Trophoblast cell (in vitro differentiated cells and primary cell): ENCODE data around the gene MYRF.

Experiments
- DNase-seq, 2 donors: peaks; one replicate each; pipeline ENCODE4 v3.0.0-alpha.2; 2016
- H2AFZ ChIP-seq: 2 replicates; pipeline ENCODE4 v1.6.1; 2013; ENCODE audit warnings: low read length, moderate library complexity, mild to moderate bottlenecking; ENCODE audit not compliant: insufficient read depth, poor library complexity
- H2AK5ac ChIP-seq: 2 replicates; pipeline ENCODE4 v1.6.1; 2013; ENCODE audit warnings: mild to moderate bottlenecking, low read length
- H2BK120ac ChIP-seq: 2 replicates; pipeline ENCODE4 v1.6.1; 2013; ENCODE audit warnings: low read length, mild to moderate bottlenecking, moderate library complexity; ENCODE audit not compliant: insufficient read depth, poor library complexity
- H2BK12ac ChIP-seq: 2 replicates; pipeline ENCODE4 v1.6.1; 2013; ENCODE audit warnings: mild to moderate bottlenecking, low read length, moderate library complexity
- H2BK5ac ChIP-seq: 2 replicates; pipeline ENCODE4 v1.6.1; 2013; ENCODE audit warnings: low read length, low read depth, moderate library complexity, mild to moderate bottlenecking; ENCODE audit not compliant: poor library complexity
- H3K14ac ChIP-seq: 2 replicates; pipeline ENCODE4 v1.6.1; 2013; ENCODE audit warnings: mild to moderate bottlenecking, low read length
- H3K18ac ChIP-seq: 2 replicates; pipeline ENCODE4 v1.6.1; 2013; ENCODE audit warnings: mild to moderate bottlenecking, low read length
- H3K23ac ChIP-seq: 2 replicates; pipeline ENCODE4 v1.6.1; 2013; ENCODE audit warnings: low read length
- H3K27ac ChIP-seq: 2 replicates; pipeline ENCODE4 v1.5.1; 2013; ENCODE audit warnings: low read depth, mild to moderate bottlenecking, inconsistent platforms, low read length, moderate library complexity
- H3K27me3 ChIP-seq: 2 replicates; pipeline ENCODE4 v1.6.1; 2013; ENCODE audit warnings: inconsistent platforms, mild to moderate bottlenecking, low read length, moderate library complexity; ENCODE audit not compliant: insufficient read depth
- H3K36me3 ChIP-seq, 2 experiments: 1 replicate in 1 of 2; 2 replicates in 1 of 2; pipeline ENCODE4 v1.6.1; 2013; ENCODE audit warnings: low read length in 2 of 2, mild to moderate bottlenecking in 2 of 2, moderate library complexity in 1 of 2; ENCODE audit not compliant: insufficient read depth in 2 of 2, control insufficient read depth in 1 of 2
- H3K4ac ChIP-seq: 2 replicates; pipeline ENCODE4 v1.6.1; 2013; ENCODE audit warnings: low read depth, mild to moderate bottlenecking, low read length, moderate library complexity
- H3K4me1 ChIP-seq, 2 experiments: 1 replicate in 1 of 2; 2 replicates in 1 of 2; pipeline ENCODE4 v1.6.1; 2013; ENCODE audit warnings: low read length in 2 of 2, mild to moderate bottlenecking in 2 of 2, moderate library complexity in 1 of 2; ENCODE audit not compliant: insufficient read depth in 2 of 2, control insufficient read depth in 1 of 2
- H3K4me2 ChIP-seq: 2 replicates; pipeline ENCODE4 v1.6.1; 2013; ENCODE audit warnings: inconsistent platforms, mild to moderate bottlenecking, low read length, moderate library complexity
- H3K4me3 ChIP-seq: 2 replicates; pipeline ENCODE4 v1.5.1; 2013; ENCODE audit warnings: mild to moderate bottlenecking, low read depth, low read length, inconsistent platforms
- H3K79me1 ChIP-seq: one replicate; pipeline ENCODE4 v1.6.1; 2013; ENCODE audit warnings: low read length
- H3K79me2 ChIP-seq: 2 replicates; pipeline ENCODE4 v1.6.1; 2013; ENCODE audit warnings: low read length, mild to moderate bottlenecking; ENCODE audit not compliant: control insufficient read depth, insufficient read depth, poor library complexity
- H3K9ac ChIP-seq: 2 replicates; pipeline ENCODE4 v1.6.1; 2013; ENCODE audit warnings: mild to moderate bottlenecking, low read length
- H3K9me3 ChIP-seq: 2 replicates; pipeline ENCODE4 v1.6.1; 2013; ENCODE audit warnings: low read depth, mild to moderate bottlenecking, control low read depth, inconsistent platforms, low read length; ENCODE audit not compliant: insufficient read depth
- H4K12ac ChIP-seq: 2 replicates; pipeline ENCODE4 v1.6.1; 2013; ENCODE audit warnings: low read depth, mild to moderate bottlenecking, low read length, moderate library complexity
- H4K8ac ChIP-seq: 2 replicates; pipeline ENCODE4 v1.6.1; 2013; ENCODE audit warnings: low read depth, mild to moderate bottlenecking, low read length, moderate library complexity
- H4K91ac ChIP-seq: one replicate; pipeline ENCODE4 v1.6.1; 2013; ENCODE audit warnings: low read depth, mild to moderate bottlenecking, low read length, moderate library complexity
- WGBS: extraction: QIAGEN DNeasy Blood & Tissue Kit; methylation state at CpG from one replicate; pipeline ENCODE4 v1.1.7; 2013; ENCODE audit warnings: missing lambda C conversion rate; ENCODE audit not compliant: insufficient read length, insufficient coverage; ENCODE audit errors: extremely low coverage; 5-methylcytosine and 5-hydroxymethylcytosine counted together

MYRF gene

GRCh38 chr11:61793083-61793828 lies 40.8 kb downstream of the MYRF start:
- Histone ChIP-seq H3K27ac (peak overlapping the region; percentile 52), H3K4me2 (peak overlapping the region; percentile 93), H3K23ac (no peak overlapping the region), H2AK5ac (peak overlapping the region; percentile 93), H3K18ac (peak overlapping the region; percentile 71), H2BK120ac (peak overlapping the region; percentile 99), H4K8ac (peak overlapping the region; percentile 99), H3K79me1 (peaks cover 15% of the 10 kb centered on the region), H3K4ac (peak overlapping the region; percentile 94), H2BK5ac (peak overlapping the region; percentile 100), H3K4me3 (peak overlapping the region; percentile 92), H4K12ac (peak overlapping the region; percentile 93), H3K14ac (peak overlapping the region; percentile 99), H3K9me3 (no peaks in the 10 kb centered on the region), H3K36me3 (peaks cover 33 to 38% of the 10 kb centered on the region in 2 experiments), H3K27me3 (no peaks in the 10 kb centered on the region), H2BK12ac (no peak overlapping the region), H3K9ac (peak overlapping the region; percentile 92), H3K79me2 (peaks cover 20% of the 10 kb centered on the region), H3K4me1 (peaks cover 3 to 5% of the 10 kb centered on the region in 2 experiments), H4K91ac (peak overlapping the region; percentile 100), H2AFZ (peak overlapping the region; percentile 97)
- no CpG with 5 or more reads among the region's 29 CpGs for WGBS
- peak in 1 of 2 donors; percentile 18 for DNase-seq

- H3K9me3 ChIP-seq: no peaks in the 10 kb centered on the region
- WGBS: no CpG with 5 or more reads among the region's 3 CpGs
Observed at GRCh38 chr11:61793829-61794204, 41.4 kb downstream of the MYRF start.

GRCh38 chr11:61794579-61794978 lies 42.1 kb downstream of the MYRF start:
- no CpG with 5 or more reads among the region's 4 CpGs for WGBS
- no peak overlapping the region for H2BK120ac ChIP-seq
- no peak overlapping the region for H3K18ac ChIP-seq
- no peak overlapping the region for H3K9ac ChIP-seq
- H2BK12ac ChIP-seq: no peak overlapping the region
- no peaks in the 10 kb centered on the region for H3K9me3 ChIP-seq
- peaks cover 21 to 30% of the 10 kb centered on the region in 2 experiments for H3K36me3 ChIP-seq
- H3K4me1 ChIP-seq: peaks cover 3 to 5% of the 10 kb centered on the region in 2 experiments
- H3K14ac ChIP-seq: no peak overlapping the region
- H3K27me3 ChIP-seq: no peaks in the 10 kb centered on the region
- H3K4me3 ChIP-seq: no peak overlapping the region
- H3K4me2 ChIP-seq: no peak overlapping the region
- no peak overlapping the region for H2AK5ac ChIP-seq
- no peak overlapping the region for H2AFZ ChIP-seq
- no peak overlapping the region for H2BK5ac ChIP-seq
- peaks cover 15% of the 10 kb centered on the region for H3K79me1 ChIP-seq
- no peak overlapping the region for H4K8ac ChIP-seq
- DNase-seq: no peak
- H4K12ac ChIP-seq: no peak overlapping the region
- no peak overlapping the region for H4K91ac ChIP-seq
- H3K4ac ChIP-seq: peak overlapping the region; percentile 80
- no peak overlapping the region for H3K27ac ChIP-seq
- H3K23ac ChIP-seq: no peak overlapping the region
- H3K79me2 ChIP-seq: peaks cover 20% of the 10 kb centered on the region

More at GRCh38 chr11:61793829-61794204, 41.4 kb downstream of the MYRF start:
- Histone ChIP-seq H4K12ac (no peak overlapping the region), H4K91ac (no peak overlapping the region), H2BK120ac (no peak overlapping the region), H3K79me2 (peaks cover 20% of the 10 kb centered on the region), H2BK5ac (no peak overlapping the region), H3K4me3 (no peak overlapping the region), H2AK5ac (no peak overlapping the region), H3K9ac (no peak overlapping the region), H3K36me3 (peaks cover 29 to 34% of the 10 kb centered on the region in 2 experiments), H3K4ac (peak overlapping the region; percentile 94), H3K23ac (no peak overlapping the region), H2BK12ac (no peak overlapping the region), H3K79me1 (peaks cover 15% of the 10 kb centered on the region), H3K14ac (no peak overlapping the region), H3K18ac (no peak overlapping the region), H3K4me1 (peaks cover 3 to 5% of the 10 kb centered on the region in 2 experiments), H2AFZ (no peak overlapping the region), H3K27me3 (no peaks in the 10 kb centered on the region), H3K4me2 (peak overlapping the region; percentile 93), H3K27ac (no peak overlapping the region), H4K8ac (no peak overlapping the region)
- no peak for DNase-seq

GRCh38 chr11:61795459-61795858 lies 43.0 kb downstream of the MYRF start:
- Histone ChIP-seq H2BK12ac (no peak overlapping the region), H3K9me3 (no peaks in the 10 kb centered on the region)

More at GRCh38 chr11:61795459-61795858, 43.0 kb downstream of the MYRF start:
- Histone ChIP-seq H4K8ac (no peak overlapping the region), H3K18ac (peak overlapping the region; percentile 38), H3K23ac (no peak overlapping the region), H3K4me1 (peaks cover 3 to 5% of the 10 kb centered on the region in 2 experiments), H4K12ac (no peak overlapping the region), H3K79me1 (peaks cover 15% of the 10 kb centered on the region), H2AFZ (no peak overlapping the region), H3K36me3 (peaks cover 14 to 24% of the 10 kb centered on the region in 2 experiments), H3K4me3 (no peak overlapping the region), H3K14ac (no peak overlapping the region), H3K27me3 (no peaks in the 10 kb centered on the region), H3K4ac (peak overlapping the region; percentile 53), H4K91ac (no peak overlapping the region), H2BK5ac (no peak overlapping the region), H2AK5ac (no peak overlapping the region), H3K79me2 (peaks cover 20% of the 10 kb centered on the region), H3K9ac (no peak overlapping the region), H2BK120ac (no peak overlapping the region), H3K27ac (no peak overlapping the region), H3K4me2 (no peak overlapping the region)
- no peak for DNase-seq
- WGBS: no CpG with 5 or more reads among the region's 12 CpGs
